ENCODE results near the gene GIMAP8.
"Not testable (repeated sequence)": the region's sequence is repeated elsewhere in the genome, so short reads cannot be mapped to it uniquely, and the experiment has no call there.

Gene GIMAP8

DNA sequence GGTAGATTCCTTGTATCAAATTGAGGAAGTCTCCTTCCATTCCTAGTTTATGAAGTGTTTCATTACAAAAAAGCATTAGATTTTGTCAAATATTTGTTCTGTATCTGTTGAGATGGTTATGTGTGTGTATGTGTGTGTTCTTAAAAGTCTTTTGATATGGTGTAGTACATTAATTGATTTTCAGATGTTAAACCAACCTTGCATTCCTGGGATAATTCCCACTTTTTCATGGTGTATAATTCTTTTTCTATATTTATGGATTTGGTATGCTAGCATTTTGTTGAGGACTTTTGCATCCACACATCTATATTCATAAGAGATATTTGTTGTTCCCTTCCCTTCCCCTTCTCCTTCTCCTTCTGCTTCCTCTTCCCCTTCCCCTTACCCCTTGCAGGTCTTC lies 8.9 kb upstream of the GIMAP8 start:
- no peak for DNase-seq

- DNase-seq: no peak
These were observed 7.6 kb upstream of the GIMAP8 start for GRCh38 chr7:150442811-150443210.

GRCh38 chr7:150443793-150444540 lies 6.5 kb upstream of the GIMAP8 start:
- no peak for DNase-seq

GRCh38 chr7:150444674-150445365 lies 5.6 kb upstream of the GIMAP8 start:
- DNase-seq: no peak

DNA sequence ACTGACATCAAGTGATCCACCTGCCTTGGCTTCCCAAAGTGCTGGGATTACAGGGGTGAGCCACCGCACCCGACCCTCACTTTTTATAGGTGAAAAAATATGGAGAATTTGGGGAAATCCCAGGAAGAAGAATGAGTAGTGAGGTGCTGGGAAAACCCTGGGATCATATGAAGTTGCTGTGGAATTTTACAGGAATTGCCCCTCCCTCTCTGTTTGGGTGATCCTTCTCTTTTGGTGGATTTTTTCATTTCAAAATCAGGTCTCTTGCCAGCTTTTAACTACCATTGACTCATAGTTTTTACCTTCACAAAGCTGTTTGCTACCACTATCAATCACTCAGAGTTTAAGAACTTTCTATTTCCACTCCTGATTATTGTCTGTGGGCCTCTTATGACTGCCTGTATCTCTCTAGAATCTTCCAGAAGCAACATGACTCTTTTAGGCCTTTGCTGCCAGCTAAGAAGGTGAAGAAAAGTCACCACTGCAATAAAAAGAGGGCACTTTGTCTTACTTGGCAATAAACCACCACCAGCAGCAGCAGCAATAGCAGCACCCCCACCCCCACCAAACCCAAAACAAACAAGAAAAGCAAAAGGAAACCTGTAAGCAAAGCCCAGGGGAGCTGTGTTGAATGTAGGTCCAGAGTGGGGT lies 4.0 kb upstream of the GIMAP8 start:
- no peak for DNase-seq

GRCh38 chr7:150447966-150448788 lies 2.3 kb upstream of the GIMAP8 start:
- no peak for DNase-seq

DNA sequence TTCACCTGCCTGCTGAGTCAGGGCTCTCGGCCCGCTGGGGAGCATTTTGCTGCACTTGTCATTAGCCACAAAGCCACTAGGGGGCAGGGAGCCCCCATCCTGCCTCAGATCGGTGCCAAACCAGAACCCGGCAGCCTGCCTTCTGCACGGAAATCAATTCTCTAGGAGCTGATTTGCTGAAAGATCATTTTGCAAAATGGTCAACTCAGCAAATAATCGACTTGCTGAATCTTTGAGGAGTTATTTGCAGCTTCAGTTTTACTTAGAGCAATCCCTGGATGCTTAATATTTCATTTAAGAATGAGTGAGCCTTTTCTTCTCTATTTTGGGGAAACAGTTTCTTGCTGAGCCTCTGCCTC lies 1.7 kb upstream of the GIMAP8 start:
- DNase-seq: no peak

DNA sequence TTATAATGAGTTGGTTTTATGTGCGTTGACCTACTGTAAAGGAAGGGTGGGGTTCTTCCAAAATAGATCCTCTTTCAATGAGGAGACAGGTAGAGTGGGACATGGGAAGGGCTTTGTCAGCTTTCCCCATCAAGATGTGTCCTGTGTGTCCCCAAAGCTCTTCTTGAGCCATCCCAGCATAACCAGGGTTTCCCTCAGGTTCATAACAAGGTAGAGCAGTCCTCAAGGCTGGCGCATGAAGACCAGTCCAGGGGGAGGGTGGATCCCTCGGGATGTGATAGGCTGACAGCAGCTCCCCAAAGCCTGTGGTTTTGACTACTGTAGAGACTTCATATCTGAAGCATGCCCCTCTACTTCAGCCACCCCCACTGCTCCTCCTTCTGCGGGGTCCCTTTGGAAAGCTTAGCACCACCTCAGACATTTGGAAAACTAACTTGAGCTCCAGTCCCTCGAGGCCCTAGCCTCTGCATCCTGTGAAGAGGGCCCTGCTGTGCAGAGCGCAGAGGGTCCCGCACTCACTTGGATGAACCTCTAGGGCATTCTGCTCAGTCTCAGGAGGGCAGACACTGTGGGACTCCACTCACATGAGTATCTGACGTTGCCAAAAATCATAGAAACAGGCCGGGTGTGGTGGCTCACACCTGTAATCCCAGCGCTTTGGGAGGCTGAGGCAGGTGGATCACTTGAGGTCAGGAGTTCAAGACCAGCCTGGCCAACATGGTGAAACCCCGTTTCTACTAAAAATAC lies 1.1 kb upstream of the GIMAP8 start:
- no peak for DNase-seq

GRCh38 chr7:150451097-150451793 lies 815 bp downstream of the GIMAP8 start:
- no peak for DNase-seq

DNA sequence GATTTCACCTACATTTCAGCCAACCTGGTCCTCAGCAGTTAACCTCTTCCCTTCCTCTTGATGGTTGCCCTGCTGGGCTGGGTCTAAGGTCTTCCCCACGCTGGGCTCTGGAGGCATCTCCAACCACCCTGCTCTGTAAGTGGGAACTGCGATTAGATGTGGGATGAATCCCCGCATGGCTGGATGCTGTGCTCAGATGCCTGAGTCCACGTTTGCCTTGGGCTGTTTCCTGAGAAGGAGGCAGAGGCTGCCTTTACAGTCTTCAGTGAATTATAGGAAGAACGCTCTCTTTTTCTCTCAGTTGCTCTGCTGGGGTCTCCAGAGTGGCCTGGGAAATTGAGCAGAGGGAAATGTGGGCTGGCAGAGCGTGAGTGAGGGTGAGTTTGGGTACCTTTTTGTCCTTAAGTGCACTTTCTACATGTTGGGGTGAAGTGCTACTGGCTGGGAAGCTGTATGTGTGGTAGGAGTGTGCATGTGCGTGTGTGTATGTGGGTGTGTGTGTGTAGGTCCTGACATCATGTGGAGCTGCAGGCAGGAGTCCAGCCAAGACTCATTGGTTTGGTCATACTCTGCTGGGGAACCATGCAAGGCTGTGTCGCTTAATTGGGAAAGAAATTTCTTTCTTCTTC lies 1.5 kb downstream of the GIMAP8 start:
- DNase-seq: no peak

DNA sequence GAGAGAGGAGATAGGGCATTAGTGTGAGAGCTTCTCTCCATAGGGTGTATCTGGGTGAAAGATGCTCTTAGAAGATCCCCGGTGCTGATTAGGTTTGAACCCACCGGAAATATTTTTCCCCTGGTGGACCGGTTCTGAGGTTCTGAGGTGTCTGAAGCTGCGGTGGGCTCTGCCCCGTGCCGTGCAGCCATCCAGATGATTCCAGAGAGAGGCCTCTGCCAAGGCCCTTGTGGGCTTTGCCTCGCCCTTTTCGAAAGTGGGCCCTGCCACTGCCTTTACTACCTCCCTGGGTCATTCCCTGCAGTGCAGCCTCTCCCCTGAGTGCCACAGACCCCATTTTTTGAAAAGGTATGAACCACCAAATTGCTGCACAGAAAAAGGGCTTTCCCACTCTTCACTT lies 2.8 kb downstream of the GIMAP8 start:
- no peak for DNase-seq

- no peak for DNase-seq
These were observed 3.5 kb downstream of the GIMAP8 start for GRCh38 chr7:150453892-150454291.

DNA sequence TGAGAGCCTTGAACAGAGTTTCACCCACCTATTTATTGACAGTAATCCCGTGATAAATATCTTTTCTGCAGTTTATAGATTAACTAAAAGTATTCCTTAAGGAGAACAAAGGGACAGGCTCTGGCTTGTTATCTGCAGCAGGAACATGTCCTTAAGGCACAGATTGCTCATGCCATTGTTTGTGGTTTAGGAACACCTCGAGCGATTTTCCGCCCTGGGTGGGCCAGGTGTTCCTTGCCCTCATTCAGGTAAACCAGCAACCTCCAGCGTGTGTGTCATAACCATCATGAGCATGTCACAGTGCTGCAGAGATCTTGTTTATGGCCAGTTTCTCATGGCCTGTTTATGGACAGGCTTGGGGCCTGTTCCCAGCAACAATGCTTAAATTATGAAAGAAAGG lies 6.6 kb downstream of the GIMAP8 start:
- not testable (repeated sequence) for DNase-seq

- DNase-seq: no peak
These were observed 7.8 kb downstream of the GIMAP8 start for GRCh38 chr7:150458235-150458634.

DNA sequence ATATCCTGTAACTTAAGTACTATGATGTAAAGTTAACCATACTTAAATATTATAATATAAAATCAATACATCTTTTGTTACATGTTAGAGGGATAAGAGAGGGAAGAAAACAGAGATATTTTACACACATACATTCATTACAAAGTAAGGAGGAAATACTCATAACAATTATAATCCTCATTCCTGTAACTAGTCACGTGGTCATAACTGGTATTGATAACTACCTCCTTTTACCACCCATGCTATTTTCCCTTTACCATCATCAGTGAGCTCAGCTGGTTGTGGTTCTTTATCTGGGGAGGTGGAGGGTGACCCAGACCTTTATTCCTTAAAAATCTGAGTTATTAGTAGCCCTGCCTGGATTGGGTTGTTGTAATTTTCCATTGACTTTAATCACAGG lies 8.3 kb downstream of the GIMAP8 start:
- no peak for DNase-seq

DNA sequence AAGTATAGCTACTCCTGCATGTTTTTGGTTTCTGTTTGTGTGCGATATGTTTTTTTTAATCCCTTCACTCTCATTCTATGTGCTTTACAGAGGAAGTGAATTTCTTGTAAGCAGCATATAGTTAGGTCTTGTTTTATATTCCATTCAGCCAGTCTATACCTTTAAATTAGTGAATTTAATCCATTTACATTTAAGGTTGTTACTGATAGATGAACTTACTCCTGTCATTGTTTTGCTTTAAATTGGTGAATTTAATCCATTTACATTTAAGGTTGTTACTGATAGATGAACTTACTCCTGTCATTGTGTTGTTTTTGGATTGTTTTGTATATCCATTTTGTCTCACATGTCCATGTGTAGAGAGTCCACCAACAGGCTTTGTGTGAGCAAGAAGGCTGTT lies 11.1 kb downstream of the GIMAP8 start:
- no peak for DNase-seq

DNA sequence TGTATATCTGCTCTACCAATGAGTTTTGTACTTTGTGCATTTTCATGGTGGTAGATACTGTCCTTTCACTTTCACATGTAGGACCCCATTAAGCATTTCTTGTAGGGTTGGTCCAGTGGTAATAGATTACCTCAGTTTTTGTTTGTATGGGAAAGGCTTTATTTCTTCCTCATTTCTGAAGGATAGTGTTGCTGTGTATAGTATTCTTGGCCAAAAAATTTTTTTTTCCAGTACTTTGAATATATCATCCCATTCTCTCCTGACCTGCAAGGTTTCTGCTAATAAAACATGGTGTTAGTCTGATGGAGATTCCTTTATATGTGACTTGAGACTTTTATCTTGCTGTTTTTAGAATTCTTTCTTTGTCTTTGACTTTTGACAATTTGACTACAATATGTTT lies 12.0 kb downstream of the GIMAP8 start:
- DNase-seq: no peak

DNA sequence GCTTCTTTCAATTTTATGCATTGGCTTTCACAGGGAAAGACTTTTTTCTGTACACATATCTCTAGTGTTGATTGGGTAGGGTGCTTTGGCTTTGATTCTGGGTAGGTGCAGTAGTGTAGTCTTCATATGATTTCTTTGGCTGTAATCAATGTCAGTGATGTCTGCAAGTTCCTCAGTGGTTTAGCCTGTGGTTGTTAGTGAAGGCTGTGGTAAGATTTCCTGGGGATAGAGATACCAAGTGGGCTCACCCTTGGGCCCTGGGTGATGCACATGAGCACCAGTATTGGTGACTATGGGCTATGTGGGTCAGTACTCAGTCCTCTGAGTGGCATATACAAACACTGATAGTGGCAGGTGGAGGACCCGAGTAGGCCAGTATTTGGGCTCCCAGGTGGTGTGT lies 13.0 kb downstream of the GIMAP8 start:
- no peak for DNase-seq

DNA sequence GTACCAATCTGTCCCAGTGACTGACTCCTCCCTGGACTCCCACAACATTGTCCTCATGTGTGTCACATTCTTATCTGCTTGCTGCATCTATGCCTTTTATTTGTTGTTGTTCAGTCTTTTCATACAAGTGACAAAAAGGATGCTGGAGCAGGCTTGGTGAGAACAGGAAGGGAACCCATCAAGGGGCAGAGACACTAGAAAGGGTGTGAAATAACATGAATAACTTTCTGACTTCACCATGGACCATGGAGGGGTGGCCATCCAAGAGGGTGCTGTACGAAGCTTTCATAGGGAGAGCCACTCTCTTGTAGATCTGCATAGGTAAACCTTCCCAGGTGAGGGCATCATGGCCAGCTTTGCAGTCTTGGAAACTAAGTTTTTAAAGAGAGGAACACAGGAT lies 14.5 kb downstream of the GIMAP8 start:
- no peak for DNase-seq

DNA sequence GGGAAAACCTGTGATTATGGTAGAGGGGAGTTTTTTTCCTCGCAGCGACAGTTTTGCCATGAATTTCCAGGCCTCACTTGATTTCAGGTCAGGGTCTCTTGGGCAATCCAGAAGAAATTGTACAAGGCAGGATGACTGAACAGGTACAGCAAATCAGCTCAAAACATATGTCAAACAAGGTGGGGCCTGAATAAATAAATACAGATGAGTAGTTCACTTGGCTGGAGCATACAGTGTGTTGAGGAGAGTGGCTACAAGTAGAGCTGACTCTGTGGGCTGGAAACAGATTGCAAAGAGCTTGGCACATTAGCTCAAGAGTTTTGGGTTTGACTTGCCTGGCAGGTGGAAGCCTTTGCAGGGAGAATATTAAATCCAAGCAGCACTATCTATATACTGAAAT lies 15.0 kb downstream of the GIMAP8 start:
- no peak for DNase-seq

- DNase-seq: no peak
These were observed 16.0 kb downstream of the GIMAP8 start for GRCh38 chr7:150466477-150466876.

DNA sequence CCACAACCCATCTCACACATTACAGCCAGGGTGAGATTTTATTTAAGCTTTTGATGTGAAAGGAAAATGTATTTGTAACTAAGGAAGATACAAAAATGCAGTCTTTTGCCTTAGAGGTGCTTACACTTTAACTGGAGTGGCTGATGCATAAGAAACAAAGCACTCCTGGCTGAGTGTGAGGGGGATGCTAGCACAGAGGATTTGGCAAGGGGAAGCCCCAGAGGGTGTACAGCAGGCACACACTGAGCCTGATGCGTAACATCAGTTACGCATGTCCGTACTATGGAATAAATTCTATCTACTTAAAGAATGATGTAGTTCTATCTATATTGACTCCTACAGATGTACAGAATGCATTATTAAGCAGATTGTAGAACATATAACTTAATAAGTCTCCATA lies 17.8 kb downstream of the GIMAP8 start:
- no peak for DNase-seq

Data from cortex of kidney (tissue), 1 donor.